Pancreas (tissue), 10 donors: ENCODE measurements around the gene SEC16A. TPM values are rescaled to one million over a fixed set of nuclear protein-coding genes. Genes with fewer than 3 reads are reported as not detected.
A peak's percentile ranks its signal among the peaks of the same experiment; 100 is the strongest.

Experiments
- ATAC-seq, 4 donors: fragments of 200-7000 bp; cut with Tn5 transposase; one replicate each; pipeline versions ENCODE4 v1.8.0 to v1.9.1; 2020; ENCODE audit warnings: mild to moderate bottlenecking in 4 of 4, moderate library complexity in 4 of 4
- DNase-seq, 6 donors: peaks; one replicate each; pipeline ENCODE4 v3.0.0-alpha.2; 2020
- FAIRE-seq: peaks from 2 replicates; lab custom pipeline; 2012; peaks lifted over from hg19 to GRCh38; lab: Jason Lieb, UNC
- H3K27ac ChIP-seq, 4 donors: fragments of 200-600 bp; sonication (generic); 1 replicate in 3 of 4; 2 replicates in 1 of 4; pipeline versions ENCODE4 v1.5.0 to v1.8.0; 2020
- H3K27me3 ChIP-seq, 4 donors: fragments of 200-600 bp; one replicate each; pipeline ENCODE4 v1.8.0; 2021
- H3K36me3 ChIP-seq, 3 donors: fragments of 200-600 bp; sonication (generic) in 1 of 3; one replicate each; pipeline versions ENCODE4 v1.5.0 to v1.8.0; 2020 to 2021
- H3K4me1 ChIP-seq, 3 donors: fragments of 200-600 bp; one replicate each; pipeline ENCODE4 v1.8.0; 2021
- H3K4me3 ChIP-seq, 4 donors: fragments of 200-600 bp; sonication (generic) in 2 of 4; one replicate each; pipeline versions ENCODE4 v1.5.0 to v1.8.0; 2020 to 2021
- H3K9me3 ChIP-seq, 4 donors: fragments of 200-600 bp; one replicate each; pipeline ENCODE4 v1.8.0; 2021
- WGBS, 2 donors: extraction: QIAGEN DNeasy Blood & Tissue Kit; methylation state at CpG; one replicate each; pipeline ENCODE4 v1.1.7; 2013; 5-methylcytosine and 5-hydroxymethylcytosine counted together
- intact Hi-C, 3 donors: fragments of 100-400 bp; cut with DNase I; formaldehyde crosslinking; loops; one replicate each; pipeline versions ENCODE4 v1.11.1 to v1.14.2; 2022
- polyA plus RNA-seq, 2 donors: library from polyadenylated mRNA; stranded (reverse); fragments of 200-250 nt; gene quantifications; one replicate each; pipeline ENCODE4 v1.2.3, GENCODE V29; 2013
- total RNA-seq, 6 donors: library from RNA; stranded (reverse); fragmentation: NEBNext Ultra II Directional in 4 of 6; extraction: Animal tissue kit (Norgen Biotek cat#: 25700) in 4 of 6; gene quantifications; one replicate each; pipeline versions ENCODE4 v1.2.1 to v1.2.4, GENCODE V29; 2021 to 2023
- TF ChIP-seq, protein P1 (sequence below), 4 donors: fragments of 200-600 bp; sonication (generic) in 3 of 4; IDR thresholded peaks; one replicate each; pipeline versions ENCODE4 v1.5.0 to v1.8.0; 2021; ENCODE audit warnings: antibody characterized with exemption in 4 of 4
- donor health status: healthy with polysubstance abuse.
- donor health status: DM: no; HTN: no; CAD: no; lungs with moderate emphysema.
- donor health status: DM: no; HTN: no; CAD: no.
- donor health status: control.
- donor health status: control.
- donor health status: Bipolar disorder and iron deficiency.
- donor health status: DM: yes; HTN: yes; CAD: no.
- donor health status: DM: no; HTN: no; CAD: no.
- donor health status: DM: no; HTN: no; CAD: no.
- donor health status: DM: yes; HTN: yes; CAD: no.

The SEC16A gene
- total and polyA plus RNA-seq, 8 donors: 32.1 to 66.9 (median 40.8) TPM

DNA sequence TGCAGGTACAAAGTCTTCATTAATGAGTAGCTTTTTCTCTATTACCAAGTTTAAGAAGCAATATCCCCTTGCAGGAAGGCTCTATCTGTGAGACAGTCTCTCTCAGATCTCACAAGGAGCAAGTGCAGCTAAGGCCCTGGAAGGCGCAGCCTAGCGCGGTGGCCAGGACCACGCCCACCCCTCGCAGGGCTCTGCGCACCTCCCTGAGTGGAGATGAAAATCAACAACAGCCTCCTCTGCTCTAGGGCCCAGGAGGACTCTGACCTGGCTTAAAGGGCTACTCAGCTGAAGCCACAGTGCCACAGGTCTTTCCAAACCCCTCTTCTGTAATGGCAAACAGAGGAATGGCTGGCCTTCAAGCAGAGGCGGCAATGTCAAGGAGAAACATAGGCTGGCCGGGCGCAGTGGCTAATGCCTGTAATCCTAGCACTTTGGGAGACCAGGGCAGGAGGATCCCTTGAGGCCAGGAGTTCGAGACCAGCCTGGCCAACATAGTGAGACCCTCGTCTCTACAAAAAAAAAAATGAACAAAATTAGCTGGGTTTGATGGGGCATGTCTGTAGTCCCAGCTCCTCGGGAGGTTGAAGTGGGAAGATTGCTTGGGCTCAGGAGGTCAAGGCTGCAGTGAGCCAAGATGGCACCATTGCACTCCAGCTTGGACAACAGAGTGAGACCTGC, 11.9 kb downstream of the SEC16A start:
- 90 to 92% methylated on average over 12 of the region's 12 CpGs for WGBS, 2 donors
- TF ChIP-seq, protein P1, sequence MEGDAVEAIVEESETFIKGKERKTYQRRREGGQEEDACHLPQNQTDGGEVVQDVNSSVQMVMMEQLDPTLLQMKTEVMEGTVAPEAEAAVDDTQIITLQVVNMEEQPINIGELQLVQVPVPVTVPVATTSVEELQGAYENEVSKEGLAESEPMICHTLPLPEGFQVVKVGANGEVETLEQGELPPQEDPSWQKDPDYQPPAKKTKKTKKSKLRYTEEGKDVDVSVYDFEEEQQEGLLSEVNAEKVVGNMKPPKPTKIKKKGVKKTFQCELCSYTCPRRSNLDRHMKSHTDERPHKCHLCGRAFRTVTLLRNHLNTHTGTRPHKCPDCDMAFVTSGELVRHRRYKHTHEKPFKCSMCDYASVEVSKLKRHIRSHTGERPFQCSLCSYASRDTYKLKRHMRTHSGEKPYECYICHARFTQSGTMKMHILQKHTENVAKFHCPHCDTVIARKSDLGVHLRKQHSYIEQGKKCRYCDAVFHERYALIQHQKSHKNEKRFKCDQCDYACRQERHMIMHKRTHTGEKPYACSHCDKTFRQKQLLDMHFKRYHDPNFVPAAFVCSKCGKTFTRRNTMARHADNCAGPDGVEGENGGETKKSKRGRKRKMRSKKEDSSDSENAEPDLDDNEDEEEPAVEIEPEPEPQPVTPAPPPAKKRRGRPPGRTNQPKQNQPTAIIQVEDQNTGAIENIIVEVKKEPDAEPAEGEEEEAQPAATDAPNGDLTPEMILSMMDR (IDR thresholded peaks at IDR 0.05): no peak
- Histone ChIP-seq H3K27me3 (no peaks in the 10 kb centered on the region), H3K9me3 (no peaks in the 10 kb centered on the region), H3K36me3 (peaks cover 17 to 87% (median 56%) of the 10 kb centered on the region in 3 donors), H3K4me3 (no peak overlapping the region), H3K27ac (no peak overlapping the region), H3K4me1 (no peaks in the 10 kb centered on the region)
- intact Hi-C loops: no loop called here
- FAIRE-seq (no peak), ATAC-seq (no peak), DNase-seq (no peak)

DNA sequence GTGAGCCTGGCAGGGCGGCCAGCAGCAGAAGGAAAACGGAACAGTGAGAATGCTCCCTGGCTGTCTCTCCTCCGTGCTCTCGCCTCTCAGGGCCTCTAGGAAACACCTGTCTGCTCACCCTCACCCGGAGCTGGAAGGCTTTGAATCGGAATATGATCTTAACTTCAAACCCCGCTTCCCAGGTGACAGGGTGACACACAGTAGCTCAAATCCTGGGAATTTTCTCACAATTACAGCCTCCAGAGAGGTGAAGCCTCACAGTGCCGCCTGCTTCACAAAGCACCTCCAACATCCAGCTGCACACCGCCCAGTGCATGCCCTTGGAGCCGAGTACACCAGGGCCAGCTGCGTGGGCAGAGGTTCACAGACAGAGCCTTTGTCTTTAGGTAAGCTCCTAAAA, 12.5 kb downstream of the SEC16A start:
- Histone ChIP-seq H3K27ac (no peak overlapping the region), H3K9me3 (no peaks in the 10 kb centered on the region), H3K36me3 (peaks cover 17 to 87% (median 59%) of the 10 kb centered on the region in 3 donors), H3K27me3 (no peaks in the 10 kb centered on the region), H3K4me3 (no peak overlapping the region), H3K4me1 (no peaks in the 10 kb centered on the region)
- TF ChIP-seq, protein P1 (IDR thresholded peaks at IDR 0.05): no peak
- DNase-seq (no peak), ATAC-seq (no peak), FAIRE-seq (no peak)
- intact Hi-C loops: no loop called here
- 85 to 88% methylated on average over 11 of the region's 11 CpGs for WGBS, 2 donors

DNA sequence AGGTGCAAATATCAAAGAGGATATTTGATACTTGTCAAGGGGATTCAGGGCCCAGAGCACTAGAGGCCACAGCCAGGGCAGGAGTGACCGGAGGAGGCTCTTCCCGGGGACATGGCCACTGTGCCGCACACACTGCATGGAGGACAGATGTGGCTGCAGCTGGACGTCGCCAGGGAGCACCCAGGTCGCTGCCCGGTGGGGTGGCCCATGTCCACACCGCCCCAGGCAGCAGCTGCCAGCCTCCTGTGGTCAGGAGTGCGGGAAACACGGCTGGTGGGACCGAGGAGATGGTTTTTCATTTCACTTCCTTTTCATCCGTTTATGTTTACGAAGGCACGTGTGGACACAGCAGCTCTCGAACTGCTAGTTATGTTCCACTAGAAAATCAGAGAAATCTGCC, 15.1 kb downstream of the SEC16A start:
- Histone ChIP-seq H3K4me3 (no peak overlapping the region), H3K9me3 (no peaks in the 10 kb centered on the region), H3K36me3 (peaks cover 19 to 89% (median 58%) of the 10 kb centered on the region in 3 donors), H3K4me1 (no peaks in the 10 kb centered on the region), H3K27ac (no peak overlapping the region), H3K27me3 (no peaks in the 10 kb centered on the region)
- intact Hi-C loops: no loop called here
- TF ChIP-seq, protein P1 (IDR thresholded peaks at IDR 0.05): no peak
- FAIRE-seq: no peak
- DNase-seq: no peak
- 84 to 86% methylated on average over 15 of the region's 15 CpGs for WGBS, 2 donors
- no peak for ATAC-seq

DNA sequence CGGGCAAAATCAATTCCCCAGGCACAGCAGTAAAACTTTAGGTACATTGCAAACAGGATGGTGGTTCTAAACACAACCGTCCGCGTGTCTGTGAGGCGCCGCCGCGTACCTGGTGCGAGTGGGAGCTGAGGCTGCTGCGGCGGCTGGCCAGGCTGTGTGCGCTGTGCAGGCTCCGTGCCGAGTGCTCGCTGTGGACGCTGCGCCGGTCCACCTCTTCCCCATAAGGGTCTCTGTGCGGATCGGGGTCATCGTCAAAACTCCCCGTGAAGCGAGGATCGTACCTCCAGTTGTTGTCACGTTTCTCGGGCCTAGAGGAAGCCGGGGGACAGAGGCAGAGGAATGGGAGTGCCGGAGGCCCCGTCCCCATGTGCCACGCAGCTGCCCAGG, 16.7 kb downstream of the SEC16A start:
- Histone ChIP-seq H3K9me3 (no peaks in the 10 kb centered on the region), H3K27ac (no peak overlapping the region), H3K27me3 (no peaks in the 10 kb centered on the region), H3K4me3 (no peak overlapping the region), H3K4me1 (no peaks in the 10 kb centered on the region), H3K36me3 (peaks cover 19 to 90% (median 56%) of the 10 kb centered on the region in 3 donors)
- intact Hi-C loops: no loop called here
- DNase-seq (no peak), FAIRE-seq (no peak), ATAC-seq (no peak)
- TF ChIP-seq, protein P1 (IDR thresholded peaks at IDR 0.05): no peak
- WGBS, 2 donors: 96 to 97% methylated on average over 30 of the region's 30 CpGs

DNA sequence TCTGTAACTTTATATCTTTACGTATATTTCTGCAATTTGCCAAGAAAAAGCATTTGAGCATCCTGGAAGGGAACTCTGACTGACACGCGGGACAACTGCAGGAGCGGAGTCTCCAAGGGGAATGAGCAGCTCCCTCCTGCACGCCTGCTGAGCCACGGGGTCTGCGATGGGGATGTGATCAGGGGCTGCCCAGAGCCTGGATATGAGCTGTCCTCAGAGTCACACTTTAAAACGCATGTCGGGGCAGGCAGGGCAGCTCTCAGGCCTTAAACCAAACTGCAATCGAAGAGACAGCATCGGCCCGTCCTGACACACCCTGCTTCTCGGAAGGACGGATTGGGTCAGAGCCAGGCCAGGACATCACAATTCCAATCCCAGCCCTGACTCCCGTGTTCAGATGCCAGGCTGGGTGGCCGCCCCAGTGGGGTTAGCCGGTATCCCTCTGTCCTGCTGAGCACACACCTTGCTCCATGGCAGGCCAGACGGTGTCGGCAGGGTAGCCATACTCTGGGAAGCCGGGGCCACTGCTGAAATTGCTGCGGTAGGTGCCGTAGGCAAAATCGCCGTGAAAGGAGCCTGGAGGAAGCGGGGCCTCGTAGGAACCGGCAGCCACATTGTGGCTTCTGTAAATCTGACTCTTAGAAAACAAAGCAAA, 17.2 kb downstream of the SEC16A start:
- intact Hi-C loops: no loop called here
- Histone ChIP-seq H3K27me3 (no peaks in the 10 kb centered on the region), H3K27ac (no peak overlapping the region), H3K9me3 (no peaks in the 10 kb centered on the region), H3K4me3 (no peak overlapping the region), H3K4me1 (no peaks in the 10 kb centered on the region), H3K36me3 (peaks cover 19 to 90% (median 56%) of the 10 kb centered on the region in 3 donors)
- DNase-seq: peak in 1 of 6 donors; percentile 54
- no peak for FAIRE-seq
- 93 to 96% methylated on average over 27 of the region's 27 CpGs for whole genome bisulfite sequencing, 2 donors
- ATAC-seq: no peak
- TF ChIP-seq, protein P1 (IDR thresholded peaks at IDR 0.05): no peak
